Stomach (tissue), 4 donors: ENCODE results near the gene SNX18.

Experiments used
- POLR2A ChIP-seq, 4 donors: fragments of 450-650 bp; IDR thresholded peaks; one replicate each; pipeline ENCODE4 v1.6.1; 2016; ENCODE audit warnings: antibody characterized with exemption in 4 of 4, control low read depth in 2 of 4, mild to moderate bottlenecking in 1 of 4, moderate library complexity in 1 of 4
- POLR2AphosphoS5 ChIP-seq, 3 donors: sonication (generic); formaldehyde crosslinking; IDR thresholded peaks; one replicate each; pipeline ENCODE4 v1.6.1; 2016; ENCODE audit warnings: antibody characterized with exemption in 3 of 3
- TF ChIP-seq, protein P1 (sequence below), 7 experiments: fragments of 450-650 bp in 4 of 7; fragments of 200-600 bp in 3 of 7; sonication (generic) in 3 of 7; IDR thresholded peaks; one replicate each; pipeline ENCODE4 v1.5.1; 2016 to 2019; ENCODE audit warnings: antibody characterized with exemption in 7 of 7, control low read depth in 2 of 7, mild to moderate bottlenecking in 1 of 7

DNA sequence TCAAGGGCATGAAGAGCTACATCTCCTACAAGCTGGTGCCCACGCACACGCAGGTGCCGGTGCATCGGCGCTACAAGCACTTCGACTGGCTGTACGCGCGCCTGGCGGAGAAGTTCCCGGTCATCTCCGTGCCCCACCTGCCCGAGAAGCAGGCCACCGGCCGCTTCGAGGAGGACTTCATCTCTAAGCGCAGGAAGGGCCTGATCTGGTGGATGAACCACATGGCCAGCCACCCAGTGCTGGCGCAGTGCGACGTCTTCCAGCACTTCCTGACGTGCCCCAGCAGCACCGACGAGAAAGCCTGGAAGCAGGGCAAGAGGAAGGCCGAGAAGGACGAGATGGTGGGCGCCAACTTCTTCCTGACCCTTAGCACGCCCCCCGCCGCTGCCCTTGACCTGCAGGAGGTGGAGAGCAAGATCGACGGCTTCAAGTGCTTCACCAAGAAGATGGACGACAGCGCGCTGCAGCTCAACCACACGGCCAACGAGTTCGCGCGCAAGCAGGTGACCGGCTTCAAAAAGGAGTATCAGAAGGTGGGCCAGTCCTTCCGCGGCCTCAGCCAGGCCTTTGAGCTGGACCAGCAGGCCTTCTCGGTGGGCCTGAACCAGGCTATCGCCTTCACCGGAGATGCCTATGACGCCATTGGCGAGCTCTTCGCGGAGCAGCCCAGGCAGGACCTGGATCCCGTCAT is 1.4 kb downstream of the SNX18 start:
- TF ChIP-seq POLR2AphosphoS5 (IDR thresholded peaks at IDR 0.05), result no peak
- TF ChIP-seq, protein P1, sequence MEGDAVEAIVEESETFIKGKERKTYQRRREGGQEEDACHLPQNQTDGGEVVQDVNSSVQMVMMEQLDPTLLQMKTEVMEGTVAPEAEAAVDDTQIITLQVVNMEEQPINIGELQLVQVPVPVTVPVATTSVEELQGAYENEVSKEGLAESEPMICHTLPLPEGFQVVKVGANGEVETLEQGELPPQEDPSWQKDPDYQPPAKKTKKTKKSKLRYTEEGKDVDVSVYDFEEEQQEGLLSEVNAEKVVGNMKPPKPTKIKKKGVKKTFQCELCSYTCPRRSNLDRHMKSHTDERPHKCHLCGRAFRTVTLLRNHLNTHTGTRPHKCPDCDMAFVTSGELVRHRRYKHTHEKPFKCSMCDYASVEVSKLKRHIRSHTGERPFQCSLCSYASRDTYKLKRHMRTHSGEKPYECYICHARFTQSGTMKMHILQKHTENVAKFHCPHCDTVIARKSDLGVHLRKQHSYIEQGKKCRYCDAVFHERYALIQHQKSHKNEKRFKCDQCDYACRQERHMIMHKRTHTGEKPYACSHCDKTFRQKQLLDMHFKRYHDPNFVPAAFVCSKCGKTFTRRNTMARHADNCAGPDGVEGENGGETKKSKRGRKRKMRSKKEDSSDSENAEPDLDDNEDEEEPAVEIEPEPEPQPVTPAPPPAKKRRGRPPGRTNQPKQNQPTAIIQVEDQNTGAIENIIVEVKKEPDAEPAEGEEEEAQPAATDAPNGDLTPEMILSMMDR (IDR thresholded peaks at IDR 0.05), result no peak
- no peak for TF ChIP-seq POLR2A (IDR thresholded peaks at IDR 0.05)
